Measurements from ENCODE around the gene SEC23IP. TPM values are rescaled to one million over a fixed set of nuclear protein-coding genes. Genes with fewer than 3 reads are reported as not detected.
"Not testable (repeated sequence)": the region's sequence is repeated elsewhere in the genome, so short reads cannot be mapped to it uniquely, and the experiment has no call there.

The SEC23IP gene
- total RNA-seq, 1 experiment from 2014 or later, result 9.8 TPM

GRCh38 chr10:119903946-119904666 is 11.6 kb downstream of the SEC23IP start:
- no peaks in the 10 kb centered on the region for H3K9me3 ChIP-seq
- no peak for DNase-seq
- peaks cover 72% of the 10 kb centered on the region for H3K36me3 ChIP-seq
- H3K27me3 ChIP-seq, result no peaks in the 10 kb centered on the region
- H3K4me3 ChIP-seq, result no peak overlapping the region

GRCh38 chr10:119907695-119908094 is 15.2 kb downstream of the SEC23IP start:
- peaks cover 71% of the 10 kb centered on the region for H3K36me3 ChIP-seq
- DNase-seq, H3K9me3 ChIP-seq: not testable (repeated sequence)

GRCh38 chr10:119908166-119908565 is 15.6 kb downstream of the SEC23IP start:
- Histone ChIP-seq H3K9me3 (no peaks in the 10 kb centered on the region), H3K4me3 (no peak overlapping the region), H3K36me3 (peaks cover 71% of the 10 kb centered on the region), H3K27me3 (no peaks in the 10 kb centered on the region)
- no peak for DNase-seq

More at GRCh38 chr10:119907695-119908094, 15.2 kb downstream of the SEC23IP start:
- not testable (repeated sequence) for H3K4me3 ChIP-seq, H3K27me3 ChIP-seq

- no peaks in the 10 kb centered on the region for H3K27me3 ChIP-seq
- H3K36me3 ChIP-seq, result peaks cover 68% of the 10 kb centered on the region
- H3K4me3 ChIP-seq, result no peak overlapping the region
- H3K9me3 ChIP-seq, result no peaks in the 10 kb centered on the region
- no peak for DNase-seq
These were observed 18.2 kb downstream of the SEC23IP start for GRCh38 chr10:119910689-119911088.

- no peaks in the 10 kb centered on the region for H3K9me3 ChIP-seq
- H3K36me3 ChIP-seq, result peaks cover 80% of the 10 kb centered on the region
- H3K27me3 ChIP-seq, result no peaks in the 10 kb centered on the region
- no peak for DNase-seq
- H3K4me3 ChIP-seq, result no peak overlapping the region
These were observed 25.2 kb downstream of the SEC23IP start for GRCh38 chr10:119917777-119918176.

GRCh38 chr10:119919271-119919670 is 26.7 kb downstream of the SEC23IP start:
- Histone ChIP-seq H3K27me3 (no peaks in the 10 kb centered on the region), H3K4me3 (no peak overlapping the region), H3K9me3 (no peaks in the 10 kb centered on the region), H3K36me3 (peaks cover 71% of the 10 kb centered on the region)
- no peak for DNase-seq

- Histone ChIP-seq H3K9me3 (no peaks in the 10 kb centered on the region), H3K36me3 (peaks cover 70% of the 10 kb centered on the region), H3K27me3 (no peaks in the 10 kb centered on the region), H3K4me3 (no peak overlapping the region)
- DNase-seq, result no peak
These were observed 27.3 kb downstream of the SEC23IP start for GRCh38 chr10:119919826-119920225.

GRCh38 chr10:119928411-119928810 is 35.9 kb downstream of the SEC23IP start:
- H3K9me3 ChIP-seq, result no peaks in the 10 kb centered on the region
- no peaks in the 10 kb centered on the region for H3K27me3 ChIP-seq
- H3K36me3 ChIP-seq, result peaks cover 86% of the 10 kb centered on the region
- no peak overlapping the region for H3K4me3 ChIP-seq
- DNase-seq, result no peak

GRCh38 chr10:119931871-119932270 is 39.3 kb downstream of the SEC23IP start:
- H3K27me3 ChIP-seq, result no peaks in the 10 kb centered on the region
- peaks cover 82% of the 10 kb centered on the region for H3K36me3 ChIP-seq
- H3K4me3 ChIP-seq, result no peak overlapping the region
- H3K9me3 ChIP-seq, result no peaks in the 10 kb centered on the region
- DNase-seq, result no peak

GRCh38 chr10:119932631-119933030 is 40.1 kb downstream of the SEC23IP start:
- Histone ChIP-seq H3K27me3 (no peaks in the 10 kb centered on the region), H3K36me3 (peaks cover 76% of the 10 kb centered on the region), H3K9me3 (no peaks in the 10 kb centered on the region), H3K4me3 (no peak overlapping the region)
- DNase-seq, result no peak

- Histone ChIP-seq H3K27me3 (no peaks in the 10 kb centered on the region), H3K9me3 (no peaks in the 10 kb centered on the region), H3K4me3 (no peak overlapping the region), H3K36me3 (peaks cover 71% of the 10 kb centered on the region)
- no peak for DNase-seq
These were observed 40.6 kb downstream of the SEC23IP start for GRCh38 chr10:119933179-119933578.

GRCh38 chr10:119940487-119940886 is 48.0 kb downstream of the SEC23IP start:
- Histone ChIP-seq H3K27me3 (no peaks in the 10 kb centered on the region), H3K4me3 (no peak overlapping the region)
- no peak for DNase-seq

GRCh38 chr10:119942973-119943372 is 50.4 kb downstream of the SEC23IP start:
- no peak for DNase-seq
- Histone ChIP-seq H3K9me3 (no peaks in the 10 kb centered on the region), H3K27me3 (no peaks in the 10 kb centered on the region), H3K36me3 (peaks cover 39% of the 10 kb centered on the region), H3K4me3 (no peak overlapping the region)

More at GRCh38 chr10:119940487-119940886, 48.0 kb downstream of the SEC23IP start:
- Histone ChIP-seq H3K9me3 (no peaks in the 10 kb centered on the region), H3K36me3 (peaks cover 45% of the 10 kb centered on the region)

GRCh38 chr10:119945805-119946204 is 53.3 kb downstream of the SEC23IP start:
- DNase-seq, result no peak
- Histone ChIP-seq H3K36me3 (peaks cover 34% of the 10 kb centered on the region), H3K9me3 (no peaks in the 10 kb centered on the region)

GRCh38 chr10:119947300-119947699 is 54.8 kb downstream of the SEC23IP start:
- Histone ChIP-seq H3K27me3 (no peaks in the 10 kb centered on the region), H3K4me3 (no peak overlapping the region), H3K9me3 (no peaks in the 10 kb centered on the region), H3K36me3 (peaks cover 19% of the 10 kb centered on the region)
- DNase-seq, result no peak

More at GRCh38 chr10:119945805-119946204, 53.3 kb downstream of the SEC23IP start:
- H3K4me3 ChIP-seq, result no peak overlapping the region
- H3K27me3 ChIP-seq, result no peaks in the 10 kb centered on the region

GRCh38 chr10:119957451-119957850 is 64.9 kb downstream of the SEC23IP start:
- no peak for DNase-seq
- Histone ChIP-seq H3K4me3 (no peak overlapping the region), H3K36me3 (no peaks in the 10 kb centered on the region), H3K27me3 (no peaks in the 10 kb centered on the region), H3K9me3 (no peaks in the 10 kb centered on the region)

GRCh38 chr10:119962837-119963236 is 70.3 kb downstream of the SEC23IP start:
- Histone ChIP-seq H3K27me3 (no peaks in the 10 kb centered on the region), H3K9me3 (0 out of 2 replicates have a peak, but pooled peaks cover 6% of the 10 kb centered on the region), H3K36me3 (no peaks in the 10 kb centered on the region), H3K4me3 (no peak overlapping the region)
- DNase-seq, result no peak

GRCh38 chr10:119967066-119967465 is 74.5 kb downstream of the SEC23IP start:
- H3K36me3 ChIP-seq, result no peaks in the 10 kb centered on the region
- H3K27me3 ChIP-seq, result no peaks in the 10 kb centered on the region
- no peak overlapping the region for H3K4me3 ChIP-seq

More at GRCh38 chr10:119967066-119967465, 74.5 kb downstream of the SEC23IP start:
- H3K9me3 ChIP-seq, result 0 out of 2 replicates have a peak, but pooled peaks cover 6% of the 10 kb centered on the region
- no peak for DNase-seq

Data from MG63 (cell line).